ENCODE results near the gene CDKN1C.
"Not testable (repeated sequence)": the region's sequence is repeated elsewhere in the genome, so short reads cannot be mapped to it uniquely, and the experiment has no call there.

CDKN1C gene

DNA sequence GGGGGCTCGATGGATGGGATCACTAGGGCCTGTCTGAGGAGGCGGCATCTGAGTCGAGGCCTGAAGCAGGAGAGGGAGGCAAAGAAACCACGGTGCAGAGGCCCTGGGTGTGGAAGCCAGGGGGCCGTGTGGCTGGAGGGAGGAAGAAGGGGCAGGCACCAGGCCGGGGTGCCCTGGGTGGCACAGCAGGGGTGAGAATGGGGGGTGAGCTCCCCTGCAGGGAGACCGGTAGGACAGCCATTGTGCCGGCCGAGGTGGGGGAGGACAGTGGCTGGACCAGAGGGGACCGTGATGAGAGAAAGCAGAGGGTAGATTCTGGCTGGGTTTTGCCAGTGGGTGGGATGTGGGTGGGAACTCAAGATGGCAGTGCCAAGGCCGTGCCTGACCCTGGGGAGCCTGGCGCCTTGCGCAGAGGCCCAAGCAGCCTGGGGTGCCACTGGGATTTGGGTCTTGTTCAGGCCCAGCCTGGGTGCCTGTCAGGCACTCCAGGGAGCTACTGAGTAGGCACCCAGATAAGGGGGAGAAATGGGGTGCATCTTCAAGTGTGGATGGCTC, 24.9 kb upstream of the CDKN1C start:
- TF ChIP-seq, protein P1, sequence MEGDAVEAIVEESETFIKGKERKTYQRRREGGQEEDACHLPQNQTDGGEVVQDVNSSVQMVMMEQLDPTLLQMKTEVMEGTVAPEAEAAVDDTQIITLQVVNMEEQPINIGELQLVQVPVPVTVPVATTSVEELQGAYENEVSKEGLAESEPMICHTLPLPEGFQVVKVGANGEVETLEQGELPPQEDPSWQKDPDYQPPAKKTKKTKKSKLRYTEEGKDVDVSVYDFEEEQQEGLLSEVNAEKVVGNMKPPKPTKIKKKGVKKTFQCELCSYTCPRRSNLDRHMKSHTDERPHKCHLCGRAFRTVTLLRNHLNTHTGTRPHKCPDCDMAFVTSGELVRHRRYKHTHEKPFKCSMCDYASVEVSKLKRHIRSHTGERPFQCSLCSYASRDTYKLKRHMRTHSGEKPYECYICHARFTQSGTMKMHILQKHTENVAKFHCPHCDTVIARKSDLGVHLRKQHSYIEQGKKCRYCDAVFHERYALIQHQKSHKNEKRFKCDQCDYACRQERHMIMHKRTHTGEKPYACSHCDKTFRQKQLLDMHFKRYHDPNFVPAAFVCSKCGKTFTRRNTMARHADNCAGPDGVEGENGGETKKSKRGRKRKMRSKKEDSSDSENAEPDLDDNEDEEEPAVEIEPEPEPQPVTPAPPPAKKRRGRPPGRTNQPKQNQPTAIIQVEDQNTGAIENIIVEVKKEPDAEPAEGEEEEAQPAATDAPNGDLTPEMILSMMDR (IDR thresholded peaks at IDR 0.05; ENCODE audit: insufficient read depth, low read length, poor library complexity, severe bottlenecking): no peak
- TF ChIP-seq EZH2phosphoT487 (conservative IDR thresholded peaks at IDR 0.05; ENCODE audit: low read length): no peak
- Histone ChIP-seq H3K9me2 (replicated peaks; ENCODE audit: insufficient read depth, low read length) (no peaks in the 10 kb centered on the region), H3K9ac (ENCODE audit: low read length) (no peak overlapping the region), H3K79me2 (ENCODE audit: insufficient read depth, low read length) (no peaks in the 10 kb centered on the region), H3K36me3 (ENCODE audit: low read length) (no peaks in the 10 kb centered on the region), H3K27me3 (ENCODE audit: low read length) (no peaks in the 10 kb centered on the region), H3K4me2 (ENCODE audit: low read depth, low read length, poor library complexity, severe bottlenecking) (no peak overlapping the region), H4K20me1 (ENCODE audit: low read depth, low read length) (no peaks in the 10 kb centered on the region), H3F3A (ENCODE audit: insufficient read depth) (0 out of 2 replicates have a peak, but pooled peaks cover 3% of the 10 kb centered on the region), H3K9me3 (ENCODE audit: insufficient read depth, low read length) (no peaks in the 10 kb centered on the region), H3K4me3 (ENCODE audit: insufficient read depth, low read length, poor library complexity, severe bottlenecking) (no peak overlapping the region), H3K27ac (ENCODE audit: low read depth, low read length) (no peak overlapping the region), H2AFZ (ENCODE audit: low read depth, low read length, severe bottlenecking) (no peak overlapping the region)

DNA sequence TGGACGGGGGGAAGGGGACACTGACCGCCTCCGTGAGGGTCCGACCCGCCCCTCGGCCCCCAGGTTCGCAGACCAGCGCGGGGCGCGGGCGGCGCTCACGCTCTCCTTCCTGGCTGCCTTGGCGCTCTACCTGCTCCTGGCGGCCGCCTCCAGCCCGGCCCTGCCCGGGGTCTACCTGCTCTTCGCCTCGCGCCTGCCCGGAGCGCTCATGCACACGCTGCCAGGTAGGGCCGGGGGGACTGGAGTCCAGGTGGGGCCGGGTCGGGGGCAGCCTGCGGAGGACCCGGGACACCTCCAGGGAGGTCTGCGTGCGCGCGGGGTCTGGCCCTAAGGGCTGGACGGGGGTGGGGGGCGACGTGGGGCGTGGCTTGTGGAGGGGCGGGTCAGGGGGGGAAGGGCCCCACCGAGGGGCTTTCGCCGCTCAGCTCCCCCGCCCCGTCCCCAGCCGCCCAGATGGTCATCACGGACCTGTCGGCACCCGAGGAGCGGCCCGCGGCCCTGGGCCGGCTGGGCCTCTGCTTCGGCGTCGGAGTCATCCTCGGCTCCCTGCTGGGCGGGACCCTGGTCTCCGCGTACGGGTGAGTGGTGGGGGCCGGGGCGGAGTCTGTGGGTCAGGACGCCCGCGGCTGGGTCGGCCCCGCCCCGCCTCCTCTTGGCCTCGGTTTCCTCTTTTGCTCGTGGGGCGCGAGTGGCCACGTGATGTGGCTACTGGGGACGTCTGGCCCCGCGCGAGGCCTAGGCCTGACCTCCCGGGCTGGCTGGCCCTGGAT, 23.7 kb upstream of the CDKN1C start:
- Histone ChIP-seq H3K9me3 (ENCODE audit: insufficient read depth, low read length) (no peaks in the 10 kb centered on the region), H2AFZ (ENCODE audit: low read depth, low read length, severe bottlenecking) (no peak overlapping the region), H3K9ac (ENCODE audit: low read length) (no peak overlapping the region), H4K20me1 (ENCODE audit: low read depth, low read length) (no peaks in the 10 kb centered on the region), H3F3A (ENCODE audit: insufficient read depth) (0 out of 2 replicates have a peak, but pooled peaks cover 3% of the 10 kb centered on the region), H3K36me3 (ENCODE audit: low read length) (no peaks in the 10 kb centered on the region), H3K4me2 (ENCODE audit: low read depth, low read length, poor library complexity, severe bottlenecking) (no peak overlapping the region), H3K27me3 (ENCODE audit: low read length) (no peaks in the 10 kb centered on the region), H3K4me3 (ENCODE audit: insufficient read depth, low read length, poor library complexity, severe bottlenecking) (no peak overlapping the region), H3K9me2 (replicated peaks; ENCODE audit: insufficient read depth, low read length) (no peaks in the 10 kb centered on the region), H3K27ac (ENCODE audit: low read depth, low read length) (no peak overlapping the region), H3K79me2 (ENCODE audit: insufficient read depth, low read length) (no peaks in the 10 kb centered on the region)
- TF ChIP-seq, protein P1 (IDR thresholded peaks at IDR 0.05; ENCODE audit: insufficient read depth, low read length, poor library complexity, severe bottlenecking): no peak
- no peak for TF ChIP-seq EZH2phosphoT487 (conservative IDR thresholded peaks at IDR 0.05; ENCODE audit: low read length)

DNA sequence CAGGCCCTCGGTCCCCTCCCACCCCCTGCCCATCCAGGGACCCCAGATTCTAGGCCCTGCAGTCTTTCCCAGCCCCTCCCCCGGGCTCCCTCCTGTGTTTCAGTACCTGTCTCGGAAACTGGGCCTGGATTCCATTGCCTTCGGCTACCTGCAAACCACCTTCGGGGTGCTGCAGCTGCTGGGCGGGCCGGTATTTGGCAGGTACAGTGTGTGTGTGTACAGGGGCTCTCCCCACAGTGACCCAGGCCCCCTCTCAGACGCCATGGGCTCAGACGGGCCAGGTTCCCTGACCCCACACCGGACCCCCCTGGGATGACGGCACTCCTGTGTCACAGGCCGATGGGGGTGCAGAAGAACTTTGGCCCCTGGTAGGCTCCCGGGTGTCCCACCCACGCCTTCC, 22.6 kb upstream of the CDKN1C start:
- Histone ChIP-seq H3K9me3 (ENCODE audit: insufficient read depth, low read length) (no peaks in the 10 kb centered on the region), H3K4me2 (ENCODE audit: low read depth, low read length, poor library complexity, severe bottlenecking) (no peak overlapping the region), H3K27ac (ENCODE audit: low read depth, low read length) (no peak overlapping the region), H2AFZ (ENCODE audit: low read depth, low read length, severe bottlenecking) (no peak overlapping the region), H3K4me3 (ENCODE audit: insufficient read depth, low read length, poor library complexity, severe bottlenecking) (no peak overlapping the region), H3K9me2 (replicated peaks; ENCODE audit: insufficient read depth, low read length) (no peaks in the 10 kb centered on the region), H3F3A (ENCODE audit: insufficient read depth) (no peaks in the 10 kb centered on the region), H3K79me2 (ENCODE audit: insufficient read depth, low read length) (no peaks in the 10 kb centered on the region), H3K9ac (ENCODE audit: low read length) (no peak overlapping the region), H3K27me3 (ENCODE audit: low read length) (no peaks in the 10 kb centered on the region), H4K20me1 (ENCODE audit: low read depth, low read length) (no peaks in the 10 kb centered on the region), H3K36me3 (ENCODE audit: low read length) (no peaks in the 10 kb centered on the region)
- TF ChIP-seq, protein P1 (IDR thresholded peaks at IDR 0.05; ENCODE audit: insufficient read depth, low read length, poor library complexity, severe bottlenecking): no peak
- TF ChIP-seq EZH2phosphoT487 (conservative IDR thresholded peaks at IDR 0.05; ENCODE audit: low read length): no peak

DNA sequence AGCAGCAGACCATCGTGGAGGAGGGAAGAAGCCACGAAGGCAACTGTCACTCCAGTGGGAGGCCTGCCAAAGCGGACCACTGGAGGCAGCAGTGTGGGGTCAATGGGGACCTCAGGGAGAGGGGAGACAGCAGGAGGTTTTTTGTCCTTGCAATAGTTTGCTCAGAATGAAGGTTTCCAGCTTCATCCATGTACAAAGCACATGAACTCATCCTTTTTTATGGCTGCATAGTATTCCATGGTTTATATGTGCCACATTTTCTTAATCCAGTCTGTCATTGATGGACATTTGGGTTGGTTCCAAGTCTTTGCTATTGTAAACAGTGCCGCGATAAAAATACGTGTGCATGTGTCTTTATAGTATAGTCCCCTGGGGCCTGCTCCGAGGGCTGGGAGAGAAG, 19.7 kb upstream of the CDKN1C start:
- not testable (repeated sequence) for H3K9me3 ChIP-seq (ENCODE audit: insufficient read depth, low read length); H3K4me3 ChIP-seq (ENCODE audit: insufficient read depth, low read length, poor library complexity, severe bottlenecking); H3K27me3 ChIP-seq (ENCODE audit: low read length); H2AFZ ChIP-seq (ENCODE audit: low read depth, low read length, severe bottlenecking); H3K4me2 ChIP-seq (ENCODE audit: low read depth, low read length, poor library complexity, severe bottlenecking); H3K79me2 ChIP-seq (ENCODE audit: insufficient read depth, low read length); H3K9ac ChIP-seq (ENCODE audit: low read length); H3F3A ChIP-seq (ENCODE audit: insufficient read depth); H3K27ac ChIP-seq (ENCODE audit: low read depth, low read length); H4K20me1 ChIP-seq (ENCODE audit: low read depth, low read length); H3K36me3 ChIP-seq (ENCODE audit: low read length); H3K9me2 ChIP-seq (replicated peaks; ENCODE audit: insufficient read depth, low read length)
